PC-3 (cell line): ENCODE measurements around the gene ECPAS. TPM values are rescaled to one million over a fixed set of nuclear protein-coding genes. Genes with fewer than 3 reads are reported as not detected.

ENCODE experiments used
- ATAC-seq: fragments of 200-7000 bp; cut with Tn5 transposase; 2 replicates; pipeline ENCODE4 v1.9.1; 2020; ENCODE audit warnings: mild to moderate bottlenecking, moderate library complexity
- BruUV-seq: library from RNA; stranded (reverse); fragments of 400-500 nt; replicated peaks from 2 replicates; lab custom pipeline; 2021; lab: Mats Ljungman, UMichigan
- CTCF ChIA-PET: fragments of 300-600 bp; sonication (Branson Sonifier 250); formaldehyde crosslinking; loops from one replicate; lab custom pipeline; 2022; ENCODE audit warnings: antibody characterized with exemption; lab: Charles Lee
- POLR2A ChIA-PET: fragments of 300-600 bp; sonication (Branson Sonifier 250); formaldehyde crosslinking; loops from one replicate; lab custom pipeline; 2022; ENCODE audit warnings: antibody characterized with exemption; ENCODE audit not compliant: unreplicated experiment; lab: Charles Lee
- DNase-seq: peaks from one replicate; pipeline ENCODE4 v3.0.0-alpha.2; 2015
- H2AFZ ChIP-seq: fragments of 300-600 bp; sonication (generic); 2 replicates; pipeline ENCODE4 v1.6.0; 2016; ENCODE audit warnings: antibody characterized with exemption, low read length
- H3F3A ChIP-seq: fragments of 300-600 bp; sonication (generic); one replicate; pipeline ENCODE4 v1.6.0; 2017; ENCODE audit warnings: antibody characterized with exemption, low read length, control low read depth, mild to moderate bottlenecking; ENCODE audit not compliant: unreplicated experiment
- H3K27ac ChIP-seq: fragments of 300-600 bp; sonication (generic); 2 replicates; pipeline ENCODE4 v1.5.1; 2016; ENCODE audit warnings: mild to moderate bottlenecking, low read length
- H3K27me3 ChIP-seq: fragments of 300-600 bp; sonication (generic); 2 replicates; pipeline ENCODE4 v1.6.1; 2016; ENCODE audit warnings: low read length, mixed read lengths
- H3K36me3 ChIP-seq: fragments of 300-600 bp; sonication (generic); 2 replicates; pipeline ENCODE4 v1.6.1; 2016; ENCODE audit warnings: low read depth, mixed run types, low read length, mixed read lengths
- H3K4me1 ChIP-seq: fragments of 300-600 bp; sonication (generic); 2 replicates; pipeline ENCODE4 v1.5.1; 2016; ENCODE audit warnings: low read length; ENCODE audit not compliant: insufficient read depth
- H3K4me2 ChIP-seq: fragments of 300-600 bp; sonication (generic); 2 replicates; pipeline ENCODE4 v1.6.0; 2016; ENCODE audit warnings: low read length
- H3K4me3 ChIP-seq: fragments of 300-600 bp; sonication (generic); 2 replicates; pipeline ENCODE4 v1.5.1; 2016; ENCODE audit warnings: mild to moderate bottlenecking, low read length, mixed read lengths
- H3K79me2 ChIP-seq: fragments of 300-600 bp; sonication (generic); 2 replicates; pipeline ENCODE4 v1.6.1; 2017; ENCODE audit warnings: low read length, mixed read lengths
- H3K9ac ChIP-seq: fragments of 300-600 bp; sonication (generic); 2 replicates; pipeline ENCODE4 v1.6.0; 2016; ENCODE audit warnings: mild to moderate bottlenecking, low read length
- H3K9me2 ChIP-seq: fragments of 300-600 bp; sonication (generic); replicated peaks from 2 replicates; pipeline ENCODE4 v1.6.1; 2016; ENCODE audit warnings: mixed run types, low read length, mixed read lengths
- H3K9me3 ChIP-seq: fragments of 300-600 bp; sonication (generic); 2 replicates; pipeline ENCODE4 v1.6.1; 2016; ENCODE audit warnings: low read length, mixed read lengths
- H4K20me1 ChIP-seq: fragments of 300-600 bp; sonication (generic); 2 replicates; pipeline ENCODE4 v1.6.1; 2016; ENCODE audit warnings: low read length, mixed read lengths
- CTCF ChIP-seq: fragments of 300-600 bp; sonication (generic); conservative IDR thresholded peaks from 2 replicates; pipeline ENCODE4 v1.5.1; 2017; ENCODE audit warnings: antibody characterized with exemption, low read depth, mild to moderate bottlenecking, low read length
- EZH2 ChIP-seq: fragments of 300-600 bp; sonication (generic); IDR thresholded peaks from one replicate; pipeline ENCODE4 v1.6.1; 2017; ENCODE audit warnings: antibody characterized with exemption, mild to moderate bottlenecking, low read length; ENCODE audit not compliant: unreplicated experiment
- EZH2phosphoT487 ChIP-seq: fragments of 300-600 bp; sonication (generic); IDR thresholded peaks from 2 replicates; pipeline ENCODE4 v1.6.1; 2018; ENCODE audit warnings: mild to moderate bottlenecking, antibody characterized with exemption, low read length, borderline replicate concordance
- intact Hi-C: fragments of 100-400 bp; cut with micrococcal nuclease; formaldehyde crosslinking; loops from 2 replicates; pipeline ENCODE4 v1.9.0; 2023
- total RNA-seq: library from RNA; depleted of rRNA; stranded (reverse); fragments of >200 nt; gene quantifications from 2 replicates; pipeline ENCODE4 v1.2.3, GENCODE V29; 2014

The ECPAS gene
- total RNA-seq, 1 experiment from 2014 or later, result 69.0 TPM

DNA sequence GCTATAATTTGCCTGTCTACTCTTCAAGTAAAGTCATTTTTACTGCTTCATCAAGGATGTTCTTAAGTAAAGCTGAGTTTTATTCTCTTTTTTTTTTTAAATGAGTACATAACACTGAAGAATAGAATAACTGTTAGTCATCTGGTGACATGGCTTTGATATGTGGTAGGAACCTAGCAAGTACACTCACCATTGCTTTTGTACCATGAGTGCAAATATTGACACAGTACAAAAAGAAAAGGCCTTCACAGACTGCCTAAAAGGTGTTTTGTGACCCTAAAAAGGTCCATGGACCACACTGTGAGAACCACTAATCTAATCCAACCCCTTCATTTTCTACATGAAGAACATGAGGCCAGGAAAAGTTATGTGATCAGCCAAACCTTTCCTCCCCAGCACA, 55.0 kb downstream of the ECPAS start:
- CTCF ChIA-PET, result interaction anchor here (0.6 kb wide), 1 partner anchor 29 kb away, joined by 6 read pairs; no protein-coding TSS in a partner anchor

DNA sequence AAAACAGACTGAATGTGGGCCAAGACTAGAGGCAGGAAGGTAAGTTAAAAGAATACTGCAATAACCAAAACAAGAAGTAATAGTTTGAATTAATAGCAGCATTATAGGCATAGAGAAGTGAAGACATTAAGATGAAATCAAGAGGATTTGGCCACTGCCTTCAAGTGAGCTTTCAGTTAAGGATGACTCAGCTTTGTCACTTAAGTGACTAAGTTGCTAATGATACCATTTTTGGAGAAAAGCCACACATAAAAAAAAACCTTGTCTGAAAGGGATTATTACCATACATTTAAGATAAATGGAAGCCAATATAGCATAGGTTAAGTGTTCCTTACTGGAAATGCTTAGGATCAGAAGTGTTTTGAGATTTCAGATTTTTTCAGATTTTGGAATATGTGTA, 57.0 kb downstream of the ECPAS start:
- no peaks in the 10 kb centered on the region for H3K9me3 ChIP-seq
- ChIA-PET CTCF (no interaction called here), POLR2A (no interaction called here)
- no peak overlapping the region for H3K4me2 ChIP-seq
- peaks cover 44% of the 10 kb centered on the region for H3K36me3 ChIP-seq
- TF ChIP-seq EZH2phosphoT487, result no peak
- no peak for TF ChIP-seq EZH2
- no peak for TF ChIP-seq CTCF
- H3K79me2 ChIP-seq, result no peaks in the 10 kb centered on the region
- no peaks in the 10 kb centered on the region for H3F3A ChIP-seq
- H3K9me2 ChIP-seq, result no peaks in the 10 kb centered on the region
- BruUV-seq, result no TSS peak
- H3K4me3 ChIP-seq, result no peak overlapping the region
- no peaks in the 10 kb centered on the region for H3K27me3 ChIP-seq
- no peak overlapping the region for H2AFZ ChIP-seq
- no peak overlapping the region for H3K27ac ChIP-seq
- DNase-seq (peak; percentile 82), ATAC-seq (peak; percentile 66)
- peaks cover 24% of the 10 kb centered on the region for H3K4me1 ChIP-seq
- no peaks in the 10 kb centered on the region for H4K20me1 ChIP-seq
- intact Hi-C loops, result no loop called here
- no peak overlapping the region for H3K9ac ChIP-seq

More for the DNA sequence above, 55.0 kb downstream of the ECPAS start:
- Histone ChIP-seq H3K79me2 (no peaks in the 10 kb centered on the region), H3K27me3 (no peaks in the 10 kb centered on the region), H3K4me3 (no peak overlapping the region), H4K20me1 (no peaks in the 10 kb centered on the region), H3K9ac (no peak overlapping the region), H3F3A (peaks cover 3% of the 10 kb centered on the region), H3K4me1 (peaks cover 24% of the 10 kb centered on the region), H3K36me3 (peaks cover 53% of the 10 kb centered on the region), H3K4me2 (no peak overlapping the region), H3K9me3 (no peaks in the 10 kb centered on the region), H2AFZ (no peak overlapping the region), H3K9me2 (no peaks in the 10 kb centered on the region), H3K27ac (0 out of 2 replicates have a peak overlapping the region, but pooled peaks have one; percentile 14)
- peak; percentile 52 for DNase-seq
- POLR2A ChIA-PET, result interaction anchor here (0.6 to 0.7 kb wide), 2 partner anchors 99 to 589 kb away, joined by 3 to 8 read pairs; no protein-coding TSS in a partner anchor
- no TSS peak for BruUV-seq
- TF ChIP-seq CTCF, result no peak
- no peak for TF ChIP-seq EZH2
- TF ChIP-seq EZH2phosphoT487, result no peak
- peak; percentile 89 for ATAC-seq
- intact Hi-C loops, result no loop called here

GRCh38 chr9:111423389-111423788, 60.8 kb downstream of the ECPAS start:
- Histone ChIP-seq H3K27ac (no peak overlapping the region), H3K4me1 (peaks cover 13% of the 10 kb centered on the region), H3K27me3 (no peaks in the 10 kb centered on the region), H3K9me3 (no peaks in the 10 kb centered on the region), H2AFZ (no peak overlapping the region), H3K36me3 (peaks cover 44% of the 10 kb centered on the region), H3K4me3 (no peak overlapping the region), H3K9me2 (no peaks in the 10 kb centered on the region), H3K79me2 (no peaks in the 10 kb centered on the region), H4K20me1 (no peaks in the 10 kb centered on the region), H3K4me2 (no peak overlapping the region), H3K9ac (no peak overlapping the region), H3F3A (no peaks in the 10 kb centered on the region)
- ATAC-seq (no peak), DNase-seq (no peak)
- no TSS peak for BruUV-seq
- ChIA-PET POLR2A (no interaction called here), CTCF (no interaction called here)
- TF ChIP-seq EZH2, result no peak
- no peak for TF ChIP-seq CTCF
- TF ChIP-seq EZH2phosphoT487, result no peak
- intact Hi-C loops, result no loop called here
